ENCODE data around the gene CEACAM16.
A peak's percentile ranks its signal among the peaks of the same experiment; 100 is the strongest.

Gene CEACAM16

DNA sequence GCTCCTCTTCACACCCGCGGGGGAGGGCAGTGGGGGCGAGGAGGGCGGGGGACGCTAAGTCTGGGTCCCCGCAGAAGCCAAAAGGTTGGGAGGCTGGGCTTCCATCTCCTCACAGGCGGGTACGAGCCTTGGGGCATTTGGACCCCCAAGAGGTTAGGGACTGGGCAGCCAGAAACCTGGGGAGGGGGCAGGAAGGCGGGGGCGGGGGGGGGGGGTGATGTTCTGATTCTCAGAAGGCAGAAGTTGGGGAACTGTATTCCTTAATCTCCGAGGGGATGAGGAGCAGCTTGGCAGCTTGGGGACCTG is 54.6 kb downstream of the CEACAM16 start:
- H3K4me3 ChIP-seq (ENCODE audit: low read depth, low read length), result peak overlapping the region; percentile 72
- DNase-seq (ENCODE audit: low read depth), result no peak
- no peak for TF ChIP-seq CTCF (IDR thresholded peaks at IDR 0.05; ENCODE audit: low read depth, low read length, missing control alignments)

DNA sequence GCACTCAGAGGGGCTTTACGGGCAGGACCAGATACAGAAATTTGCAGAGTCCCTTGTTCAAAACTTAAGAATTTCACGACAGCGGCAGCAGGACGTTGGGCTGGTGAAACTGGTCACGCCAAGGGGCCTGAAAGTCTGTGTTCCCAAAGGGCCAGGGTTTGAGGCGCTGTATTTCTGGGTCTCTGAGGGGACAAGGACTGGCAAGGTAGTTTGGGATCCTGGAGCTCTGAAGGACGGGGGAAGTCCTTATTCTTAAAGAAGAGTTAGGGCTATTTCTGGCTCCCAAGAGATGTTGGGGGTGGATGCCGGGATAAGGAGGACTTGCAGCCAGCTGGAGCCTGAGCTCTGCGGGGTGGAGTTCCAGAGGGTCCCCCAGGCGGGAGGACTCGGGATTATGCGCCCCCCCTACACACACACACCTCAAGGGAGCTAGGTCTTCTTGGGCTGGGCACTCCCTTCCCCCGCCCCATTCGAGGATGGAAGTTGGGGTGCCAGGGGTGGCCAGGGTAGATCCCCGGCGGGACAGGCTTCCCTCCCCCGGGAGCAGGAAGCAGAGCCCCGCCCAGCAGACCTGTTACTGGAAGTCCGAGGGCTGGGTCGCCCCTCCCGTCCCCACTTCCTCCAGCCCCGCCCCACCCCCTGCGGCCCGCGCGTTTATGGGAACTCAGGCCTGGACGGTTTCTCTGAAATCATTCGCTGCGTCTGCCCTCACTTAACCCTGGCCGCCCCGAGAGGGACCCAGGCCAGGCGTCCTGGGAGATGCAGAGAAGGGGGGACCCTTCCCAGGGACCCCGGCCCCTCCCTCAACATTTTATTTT is 55.2 kb downstream of the CEACAM16 start:
- no peak for DNase-seq (ENCODE audit: low read depth)
- H3K4me3 ChIP-seq (ENCODE audit: low read depth, low read length), result peak overlapping the region; percentile 72
- TF ChIP-seq CTCF (IDR thresholded peaks at IDR 0.05; ENCODE audit: low read depth, low read length, missing control alignments), result no peak

GRCh38 chr19:44754750-44755080 is 55.8 kb downstream of the CEACAM16 start:
- TF ChIP-seq CTCF (IDR thresholded peaks at IDR 0.05; ENCODE audit: low read depth, low read length, missing control alignments), result no peak
- peak overlapping the region; percentile 72 for H3K4me3 ChIP-seq (ENCODE audit: low read depth, low read length)
- no peak for DNase-seq (ENCODE audit: low read depth)

- H3K4me3 ChIP-seq (ENCODE audit: low read depth, low read length), result peak overlapping the region; percentile 72; the same call in 1 of the 2 replicates
- TF ChIP-seq CTCF (IDR thresholded peaks at IDR 0.05; ENCODE audit: low read depth, low read length, missing control alignments), result no peak
- DNase-seq (ENCODE audit: low read depth), result no peak
These were observed 56.3 kb downstream of the CEACAM16 start for GRCh38 chr19:44755219-44755618.

DNA sequence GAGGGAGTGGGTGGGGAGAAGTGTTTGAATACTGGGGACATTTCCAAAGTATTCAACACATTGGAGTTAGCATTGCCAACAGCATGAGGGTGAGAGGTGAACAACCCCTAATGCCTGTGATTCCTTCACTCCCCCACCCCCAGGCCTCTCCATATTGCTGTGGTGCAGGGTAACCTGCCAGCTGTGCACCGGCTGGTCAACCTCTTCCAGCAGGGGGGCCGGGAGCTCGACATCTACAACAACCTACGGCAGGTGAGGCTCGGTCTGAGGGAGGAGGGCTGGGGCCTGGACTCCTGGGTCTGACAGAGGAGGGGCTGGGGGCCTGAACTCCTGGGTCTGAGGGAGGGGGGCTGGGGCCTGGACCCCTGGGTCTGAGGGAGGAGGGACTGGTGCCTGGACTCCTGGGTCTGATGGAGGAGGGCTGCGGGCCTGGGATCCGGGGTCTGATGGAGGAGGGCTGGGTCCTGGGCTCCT is 57.2 kb downstream of the CEACAM16 start:
- no peak overlapping the region for H3K4me3 ChIP-seq (ENCODE audit: low read depth, low read length)
- no peak for DNase-seq (ENCODE audit: low read depth)
- no peak for TF ChIP-seq CTCF (IDR thresholded peaks at IDR 0.05; ENCODE audit: low read depth, low read length, missing control alignments)

DNA sequence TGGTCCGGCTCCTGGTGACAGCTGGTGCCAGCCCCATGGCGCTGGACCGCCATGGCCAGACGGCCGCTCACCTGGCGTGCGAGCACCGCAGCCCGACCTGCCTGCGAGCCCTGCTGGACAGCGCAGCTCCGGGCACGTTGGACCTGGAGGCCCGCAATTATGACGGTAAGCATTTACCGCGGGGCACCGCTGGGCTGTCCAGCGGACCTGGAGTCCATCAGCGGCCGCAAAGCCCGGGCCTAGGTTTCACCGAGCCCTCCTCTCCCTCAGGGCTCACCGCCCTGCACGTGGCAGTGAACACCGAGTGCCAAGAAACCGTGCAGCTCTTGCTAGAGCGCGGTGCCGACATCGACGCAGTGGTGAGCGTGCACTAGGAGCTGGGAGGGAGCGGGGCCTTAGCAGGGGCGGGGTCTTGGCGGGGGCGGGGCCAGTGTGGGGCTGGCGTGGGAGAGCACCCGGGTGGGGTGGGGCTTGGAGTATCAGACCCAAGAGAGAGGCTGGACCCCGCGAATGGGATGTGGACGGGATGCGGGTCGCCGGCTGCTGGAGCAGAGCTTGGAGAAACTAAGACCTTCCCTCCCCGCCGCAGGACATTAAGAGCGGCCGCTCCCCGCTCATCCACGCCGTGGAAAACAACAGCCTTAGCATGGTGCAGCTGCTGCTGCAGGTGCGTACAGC is 58.2 kb downstream of the CEACAM16 start:
- no peak overlapping the region for H3K4me3 ChIP-seq (ENCODE audit: low read depth, low read length)
- no peak for TF ChIP-seq CTCF (IDR thresholded peaks at IDR 0.05; ENCODE audit: low read depth, low read length, missing control alignments)
- no peak for DNase-seq (ENCODE audit: low read depth)

Data from GM12864 (cell line).